Measurements from ENCODE around the gene GALK2. TPM values are rescaled to one million over a fixed set of nuclear protein-coding genes. Genes with fewer than 3 reads are reported as not detected.

GALK2 gene
- total RNA-seq, 2 experiments from 2014 or later, result 11.5 to 11.9 TPM

- TF ChIP-seq CTCF (IDR thresholded peaks at IDR 0.05), result no peak
- CTCF ChIA-PET, result no interaction called here
- no peaks in the 10 kb centered on the region for H3K4me1 ChIP-seq (ENCODE audit: insufficient read depth, low read length)
- intact Hi-C loops (cut with DNase I, micrococcal nuclease), result no loop called here
- peaks cover 2% of the 10 kb centered on the region for H3K9me3 Mint-ChIP-seq
- H3K27ac ChIP-seq (ENCODE audit: low read depth in 1 of 2, low read length in 2 of 2), result no peak overlapping the region
- no peaks in the 10 kb centered on the region for H3K36me3 ChIP-seq (ENCODE audit: insufficient read depth, low read length)
- H3K36me3 Mint-ChIP-seq (ENCODE audit: low read depth), result no peaks in the 10 kb centered on the region
- POLR2A ChIA-PET, result no interaction called here
- DNase-seq (no peak), ATAC-seq (ENCODE audit: poor library complexity) (no peak)
- no peaks in the 10 kb centered on the region for H3K27me3 Mint-ChIP-seq
- peaks cover 6% of the 10 kb centered on the region in 2 experiments for H3K9me3 ChIP-seq (ENCODE audit: control insufficient read depth in 1 of 2, insufficient read depth in 1 of 2, low read length in 2 of 2)
- no peak overlapping the region for H3K27ac Mint-ChIP-seq
- H3K27me3 ChIP-seq (ENCODE audit: control insufficient read depth in 1 of 2, insufficient read depth in 2 of 2, low read length in 2 of 2), result no peaks in the 10 kb centered on the region
- H3K4me1 Mint-ChIP-seq (ENCODE audit: low read depth), result no peaks in the 10 kb centered on the region
- no peak overlapping the region for H3K4me3 ChIP-seq (ENCODE audit: low read length)
- no peak overlapping the region for H3K4me3 Mint-ChIP-seq
Measured at GRCh38 chr15:49370782-49371181, 200.7 kb downstream of the GALK2 start.

GRCh38 chr15:49372366-49372765 is 202.3 kb downstream of the GALK2 start:
- Mint-ChIP-seq H3K9me3 (no peaks in the 10 kb centered on the region), H3K4me1 (ENCODE audit: low read depth) (no peaks in the 10 kb centered on the region), H3K36me3 (ENCODE audit: low read depth) (no peaks in the 10 kb centered on the region), H3K27ac (no peak overlapping the region), H3K27me3 (no peaks in the 10 kb centered on the region), H3K4me3 (no peak overlapping the region)
- Histone ChIP-seq H3K27me3 (ENCODE audit: control insufficient read depth in 1 of 2, insufficient read depth in 2 of 2, low read length in 2 of 2) (no peaks in the 10 kb centered on the region), H3K4me3 (ENCODE audit: low read length) (no peak overlapping the region), H3K27ac (ENCODE audit: low read depth in 1 of 2, low read length in 2 of 2) (no peak overlapping the region), H3K9me3 (ENCODE audit: control insufficient read depth in 1 of 2, insufficient read depth in 1 of 2, low read length in 2 of 2) (peaks cover 0 to 6% of the 10 kb centered on the region in 2 experiments), H3K4me1 (ENCODE audit: insufficient read depth, low read length) (no peaks in the 10 kb centered on the region), H3K36me3 (ENCODE audit: insufficient read depth, low read length) (no peaks in the 10 kb centered on the region)
- no peak for TF ChIP-seq CTCF (IDR thresholded peaks at IDR 0.05)
- DNase-seq (no peak), ATAC-seq (ENCODE audit: poor library complexity) (no peak)
- CTCF ChIA-PET, result no interaction called here
- intact Hi-C loops (cut with DNase I, micrococcal nuclease), result no loop called here
- POLR2A ChIA-PET, result interaction anchor here (0.6 kb wide), 1 partner anchor 947 kb away, joined by 3 read pairs; no protein-coding TSS in a partner anchor

GRCh38 chr15:49379996-49380395 is 209.9 kb downstream of the GALK2 start:
- no peak for ATAC-seq (ENCODE audit: poor library complexity)
- TF ChIP-seq CTCF (IDR thresholded peaks at IDR 0.05), result no peak
- H3K4me3 Mint-ChIP-seq, result no peak overlapping the region
- H3K27ac Mint-ChIP-seq, result no peak overlapping the region
- H3K4me1 Mint-ChIP-seq (ENCODE audit: low read depth), result no peaks in the 10 kb centered on the region
- H3K36me3 Mint-ChIP-seq (ENCODE audit: low read depth), result no peaks in the 10 kb centered on the region
- no peaks in the 10 kb centered on the region for H3K27me3 ChIP-seq (ENCODE audit: control insufficient read depth in 1 of 2, insufficient read depth in 2 of 2, low read length in 2 of 2)
- H3K27me3 Mint-ChIP-seq, result peaks cover 5% of the 10 kb centered on the region
- H3K9me3 Mint-ChIP-seq, result peaks cover 2% of the 10 kb centered on the region
- no peaks in the 10 kb centered on the region for H3K9me3 ChIP-seq (ENCODE audit: control insufficient read depth in 1 of 2, insufficient read depth in 1 of 2, low read length in 2 of 2)
- ChIA-PET CTCF (no interaction called here), POLR2A (no interaction called here)
- H3K36me3 ChIP-seq (ENCODE audit: insufficient read depth, low read length), result no peaks in the 10 kb centered on the region
- H3K4me1 ChIP-seq (ENCODE audit: insufficient read depth, low read length), result no peaks in the 10 kb centered on the region
- no peak overlapping the region for H3K27ac ChIP-seq (ENCODE audit: low read depth in 1 of 2, low read length in 2 of 2)
- no peak for DNase-seq
- intact Hi-C loops (cut with DNase I, micrococcal nuclease), result no loop called here
- no peak overlapping the region for H3K4me3 ChIP-seq (ENCODE audit: low read length)

Data from CD4-positive, alpha-beta T cell (primary cell).